H9 (cell line): ENCODE data around the gene NRG2. TPM values are rescaled to one million over a fixed set of nuclear protein-coding genes. Genes with fewer than 3 reads are reported as not detected.

Source experiments
- DNase-seq: peaks from one replicate; pipeline ENCODE4 v3.0.0-alpha.2; 2017
- H2AFZ ChIP-seq: one replicate; pipeline ENCODE4 v1.6.1; 2013; ENCODE audit warnings: mild to moderate bottlenecking, low read length, control low read depth, moderate library complexity
- H2AK5ac ChIP-seq: 2 replicates; pipeline ENCODE4 v1.6.1; 2013; ENCODE audit warnings: low read length, control low read depth, mixed read lengths; ENCODE audit not compliant: insufficient read length
- H2BK120ac ChIP-seq: one replicate; pipeline ENCODE4 v1.6.1; 2013; ENCODE audit warnings: low read depth, mild to moderate bottlenecking, low read length, control low read depth, inconsistent platforms; ENCODE audit not compliant: poor library complexity, severe bottlenecking
- H2BK12ac ChIP-seq: 2 replicates; pipeline ENCODE4 v1.6.1; 2013; ENCODE audit warnings: low read length, control low read depth, mixed read lengths, low read depth; ENCODE audit not compliant: insufficient read length
- H2BK15ac ChIP-seq: 2 replicates; pipeline ENCODE4 v1.6.1; 2013; ENCODE audit warnings: low read depth, low read length, control low read depth
- H2BK20ac ChIP-seq: one replicate; pipeline ENCODE4 v1.6.1; 2013; ENCODE audit warnings: low read depth, mild to moderate bottlenecking, low read length, control low read depth, inconsistent platforms; ENCODE audit not compliant: poor library complexity, severe bottlenecking
- H2BK5ac ChIP-seq: 2 replicates; pipeline ENCODE4 v1.6.1; 2013; ENCODE audit warnings: low read length, control low read depth, mixed read lengths; ENCODE audit not compliant: insufficient read length
- H3K14ac ChIP-seq: 2 replicates; pipeline ENCODE4 v1.6.1; 2013; ENCODE audit warnings: low read length, control low read depth; ENCODE audit not compliant: insufficient read depth
- H3K18ac ChIP-seq: 2 replicates; pipeline ENCODE4 v1.6.1; 2013; ENCODE audit warnings: low read depth, mild to moderate bottlenecking, mixed read lengths, low read length, control low read depth; ENCODE audit not compliant: insufficient read length
- H3K23ac ChIP-seq: 2 replicates; pipeline ENCODE4 v1.6.1; 2013; ENCODE audit warnings: low read length, control low read depth, mixed read lengths, low read depth; ENCODE audit not compliant: insufficient read length
- H3K23me2 ChIP-seq: 2 replicates; pipeline ENCODE4 v1.6.1; 2013; ENCODE audit warnings: low read depth, mild to moderate bottlenecking, mixed read lengths, low read length, control low read depth; ENCODE audit not compliant: insufficient read length, poor library complexity, severe bottlenecking
- H3K27ac ChIP-seq: 2 replicates; pipeline ENCODE4 v1.5.1; 2013; ENCODE audit warnings: low read length, control low read depth, mixed read lengths, low read depth; ENCODE audit not compliant: insufficient read length
- H3K27me3 ChIP-seq: 2 replicates; pipeline ENCODE4 v1.6.1; 2013; ENCODE audit warnings: low read length, control low read depth, inconsistent platforms; ENCODE audit not compliant: insufficient read depth
- H3K4ac ChIP-seq: 2 replicates; pipeline ENCODE4 v1.6.1; 2013; ENCODE audit warnings: low read depth, mild to moderate bottlenecking, control low read depth, inconsistent platforms, low read length, moderate library complexity
- H3K4me1 ChIP-seq: 2 replicates; pipeline ENCODE4 v1.6.1; 2013; ENCODE audit warnings: low read length, control low read depth, inconsistent platforms; ENCODE audit not compliant: insufficient read depth
- H3K4me2 ChIP-seq: 2 replicates; pipeline ENCODE4 v1.6.1; 2013; ENCODE audit warnings: low read length, control low read depth, mixed read lengths; ENCODE audit not compliant: insufficient read length, insufficient read depth
- H3K56ac ChIP-seq: 2 replicates; pipeline ENCODE4 v1.6.1; 2013; ENCODE audit warnings: low read depth, mild to moderate bottlenecking, mixed read lengths, low read length, control low read depth; ENCODE audit not compliant: insufficient read length
- H3K79me1 ChIP-seq: 2 replicates; pipeline ENCODE4 v1.6.1; 2013; ENCODE audit warnings: low read depth, mild to moderate bottlenecking, moderate library complexity, low read length, control low read depth, inconsistent platforms; ENCODE audit not compliant: insufficient read depth, poor library complexity, severe bottlenecking
- H3K79me2 ChIP-seq: 2 replicates; pipeline ENCODE4 v1.6.1; 2013; ENCODE audit warnings: low read length, control low read depth, inconsistent platforms; ENCODE audit not compliant: insufficient read depth
- H3K9ac ChIP-seq: 2 replicates; pipeline ENCODE4 v1.6.1; 2013; ENCODE audit warnings: low read length, control low read depth, mixed read lengths; ENCODE audit not compliant: insufficient read length; ENCODE audit errors: extremely low read depth
- H3K9me3 ChIP-seq: one replicate; pipeline ENCODE4 v1.6.1; 2013; ENCODE audit warnings: low read depth, low read length, inconsistent platforms; ENCODE audit not compliant: control insufficient read depth
- H3T11ph ChIP-seq: one replicate; pipeline ENCODE4 v1.6.1; 2013; ENCODE audit warnings: mild to moderate bottlenecking, low read length, control low read depth, inconsistent platforms
- H4K20me1 ChIP-seq: one replicate; pipeline ENCODE4 v1.6.1; 2013; ENCODE audit not compliant: control insufficient read depth, insufficient read length, insufficient read depth
- H4K5ac ChIP-seq: 2 replicates; pipeline ENCODE4 v1.6.1; 2013; ENCODE audit warnings: low read depth, mild to moderate bottlenecking, mixed read lengths, low read length, control low read depth; ENCODE audit not compliant: insufficient read length
- H4K8ac ChIP-seq: replicated peaks from 2 replicates; pipeline ENCODE4 v1.6.1; 2013; ENCODE audit warnings: low read length, control low read depth, mixed read lengths, low read depth; ENCODE audit not compliant: insufficient read length
- H4K91ac ChIP-seq: 2 replicates; pipeline ENCODE4 v1.6.1; 2013; ENCODE audit warnings: low read depth, mild to moderate bottlenecking, moderate library complexity, mixed read lengths, low read length, control low read depth; ENCODE audit not compliant: insufficient read length
- H3K27ac Mint-ChIP-seq, 3 experiments: 2 replicates in 2 of 3; 3 replicates in 1 of 3; pipeline ENCODE4 v1.8.0; 2020 to 2021; ENCODE audit warnings: mixed read lengths in 3 of 3, mild to moderate bottlenecking in 1 of 3, moderate library complexity in 1 of 3
- H3K27me3 Mint-ChIP-seq: 2 replicates; pipeline ENCODE4 v1.8.0; 2021; ENCODE audit warnings: low read depth, mild to moderate bottlenecking, moderate library complexity, mixed read lengths
- H3K36me3 Mint-ChIP-seq, 3 experiments: 2 replicates in 2 of 3; 3 replicates in 1 of 3; pipeline ENCODE4 v1.8.0; 2020 to 2021; ENCODE audit warnings: low read depth in 3 of 3, mixed read lengths in 3 of 3; ENCODE audit not compliant: insufficient read depth in 1 of 3
- H3K4me1 Mint-ChIP-seq, 2 experiments: 2 replicates each; pipeline ENCODE4 v1.8.0; 2020; ENCODE audit warnings: mixed read lengths in 2 of 2
- H3K4me3 Mint-ChIP-seq, 2 experiments: 2 replicates in 1 of 2; 3 replicates in 1 of 2; pipeline ENCODE4 v1.8.0; 2020 to 2021; ENCODE audit warnings: mild to moderate bottlenecking in 2 of 2, mixed read lengths in 2 of 2, moderate library complexity in 1 of 2
- H3K9me3 Mint-ChIP-seq, 2 experiments: 2 replicates in 1 of 2; 3 replicates in 1 of 2; pipeline ENCODE4 v1.8.0; 2020; ENCODE audit warnings: mild to moderate bottlenecking in 2 of 2, mixed read lengths in 2 of 2, moderate library complexity in 1 of 2
- WGBS: extraction: QIAGEN DNeasy Blood & Tissue Kit; methylation state at CpG from one replicate; pipeline ENCODE4 v1.1.7; 2013; ENCODE audit warnings: missing lambda C conversion rate, low lambda C conversion rate, mixed read lengths; ENCODE audit not compliant: insufficient read length; ENCODE audit errors: extremely low coverage; 5-methylcytosine and 5-hydroxymethylcytosine counted together
- total RNA-seq: library from RNA; stranded (reverse); gene quantifications from 2 replicates; pipeline ENCODE4 v1.2.1, GENCODE V29; 2021
- TF ChIP-seq, protein P1 (sequence below): fragments of 200-600 bp; sonication (generic); conservative IDR thresholded peaks from 3 replicates; pipeline ENCODE4 v1.8.0; 2021; ENCODE audit warnings: antibody characterized with exemption, mild to moderate bottlenecking

The NRG2 gene
- total RNA-seq, 1 experiment from 2014 or later, result not detected

DNA sequence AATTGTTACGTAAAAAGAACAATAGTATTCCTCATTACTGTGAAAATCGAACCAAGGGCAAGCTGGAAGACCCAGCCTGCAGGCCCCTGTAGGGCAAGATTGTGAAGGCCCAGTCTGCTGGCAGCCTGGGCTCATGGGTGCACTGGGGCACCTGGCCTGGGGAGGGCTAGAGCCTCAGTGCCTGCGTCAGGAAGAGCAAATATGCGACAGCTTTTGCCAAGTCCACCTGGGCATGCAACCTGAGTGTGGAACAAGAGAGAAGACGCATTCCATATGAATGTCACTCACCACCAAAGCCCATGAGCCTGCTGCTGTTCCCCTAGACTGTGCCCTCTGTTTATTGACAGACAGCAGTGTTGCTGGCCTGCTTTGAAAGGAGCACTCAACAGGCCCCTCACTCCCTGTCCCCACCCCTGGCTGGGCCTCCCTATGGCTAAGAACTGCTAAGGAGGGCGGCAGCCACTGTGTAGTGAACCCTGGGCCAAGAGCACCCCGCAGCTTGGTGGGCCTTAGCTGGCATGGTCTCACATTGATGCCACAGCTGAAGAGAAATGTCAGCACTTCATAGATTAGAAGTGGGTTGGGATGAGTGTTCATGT is 219.2 kb downstream of the NRG2 start:
- no peak overlapping the region for H3K4me2 ChIP-seq
- DNase-seq, result no peak

More for the DNA sequence above, 219.2 kb downstream of the NRG2 start:
- Mint-ChIP-seq H3K27me3 (peaks cover 60% of the 10 kb centered on the region), H3K27ac (no peak overlapping the region), H3K4me1 (peaks cover 7 to 18% of the 10 kb centered on the region in 2 experiments), H3K4me3 (no peak overlapping the region), H3K9me3 (peaks cover 1 to 2% of the 10 kb centered on the region in 2 experiments; a peak in 4 of 5 replicates), H3K36me3 (peaks cover 0 to under 1% (median 0%) of the 10 kb centered on the region in 3 experiments; a peak in 2 of 7 replicates)
- no peak overlapping the region for H2BK15ac ChIP-seq
- no peak overlapping the region for H2BK20ac ChIP-seq
- no peaks in the 10 kb centered on the region for H3K79me1 ChIP-seq
- H2BK12ac ChIP-seq, result no peak overlapping the region
- TF ChIP-seq, protein P1, sequence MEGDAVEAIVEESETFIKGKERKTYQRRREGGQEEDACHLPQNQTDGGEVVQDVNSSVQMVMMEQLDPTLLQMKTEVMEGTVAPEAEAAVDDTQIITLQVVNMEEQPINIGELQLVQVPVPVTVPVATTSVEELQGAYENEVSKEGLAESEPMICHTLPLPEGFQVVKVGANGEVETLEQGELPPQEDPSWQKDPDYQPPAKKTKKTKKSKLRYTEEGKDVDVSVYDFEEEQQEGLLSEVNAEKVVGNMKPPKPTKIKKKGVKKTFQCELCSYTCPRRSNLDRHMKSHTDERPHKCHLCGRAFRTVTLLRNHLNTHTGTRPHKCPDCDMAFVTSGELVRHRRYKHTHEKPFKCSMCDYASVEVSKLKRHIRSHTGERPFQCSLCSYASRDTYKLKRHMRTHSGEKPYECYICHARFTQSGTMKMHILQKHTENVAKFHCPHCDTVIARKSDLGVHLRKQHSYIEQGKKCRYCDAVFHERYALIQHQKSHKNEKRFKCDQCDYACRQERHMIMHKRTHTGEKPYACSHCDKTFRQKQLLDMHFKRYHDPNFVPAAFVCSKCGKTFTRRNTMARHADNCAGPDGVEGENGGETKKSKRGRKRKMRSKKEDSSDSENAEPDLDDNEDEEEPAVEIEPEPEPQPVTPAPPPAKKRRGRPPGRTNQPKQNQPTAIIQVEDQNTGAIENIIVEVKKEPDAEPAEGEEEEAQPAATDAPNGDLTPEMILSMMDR, result no peak
- H3K4ac ChIP-seq, result no peak overlapping the region
- no peak overlapping the region for H2AK5ac ChIP-seq
- H3K4me1 ChIP-seq, result no peaks in the 10 kb centered on the region
- no peaks in the 10 kb centered on the region for H3K9me3 ChIP-seq
- no peaks in the 10 kb centered on the region for H3K27me3 ChIP-seq
- no peak overlapping the region for H3T11ph ChIP-seq
- no peak overlapping the region for H3K9ac ChIP-seq
- no peak overlapping the region for H4K5ac ChIP-seq
- H4K20me1 ChIP-seq, result no peaks in the 10 kb centered on the region
- H3K18ac ChIP-seq, result no peak overlapping the region
- H4K8ac ChIP-seq, result no peak overlapping the region
- H2BK120ac ChIP-seq, result no peak overlapping the region
- H2BK5ac ChIP-seq, result no peak overlapping the region
- H3K23me2 ChIP-seq, result no peaks in the 10 kb centered on the region
- H3K23ac ChIP-seq, result no peak overlapping the region
- no peaks in the 10 kb centered on the region for H3K79me2 ChIP-seq
- no peak overlapping the region for H3K56ac ChIP-seq
- H4K91ac ChIP-seq, result no peak overlapping the region
- WGBS, result no CpG with 5 or more reads among the region's 7 CpGs
- H3K27ac ChIP-seq, result no peak overlapping the region
- no peak overlapping the region for H3K14ac ChIP-seq
- no peak overlapping the region for H2AFZ ChIP-seq
